ENCODE data around the gene PDE4B.
"Not testable (repeated sequence)": the region's sequence is repeated elsewhere in the genome, so short reads cannot be mapped to it uniquely, and the experiment has no call there.

Gene PDE4B

DNA sequence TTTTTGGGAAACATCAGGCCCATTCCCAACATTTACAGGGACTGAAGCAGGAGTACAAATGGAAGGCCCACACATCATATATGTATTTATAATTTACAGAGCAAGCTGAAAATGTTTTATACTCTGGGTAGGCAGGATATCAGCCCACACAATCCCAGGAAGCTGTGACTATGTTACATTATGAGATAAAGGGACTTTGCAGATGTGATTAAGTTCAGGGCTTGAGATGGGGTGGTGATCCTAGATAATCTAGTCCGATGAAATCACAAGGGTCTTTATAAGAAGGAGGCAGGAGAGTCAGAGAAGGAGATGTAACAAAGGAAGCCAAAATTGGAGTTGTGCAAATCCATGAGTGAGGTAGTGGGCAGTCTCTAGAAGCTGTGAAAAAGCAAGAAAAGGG, 160.5 kb downstream of the PDE4B start:
- no peak for DNase-seq (ENCODE audit: low read depth)

DNA sequence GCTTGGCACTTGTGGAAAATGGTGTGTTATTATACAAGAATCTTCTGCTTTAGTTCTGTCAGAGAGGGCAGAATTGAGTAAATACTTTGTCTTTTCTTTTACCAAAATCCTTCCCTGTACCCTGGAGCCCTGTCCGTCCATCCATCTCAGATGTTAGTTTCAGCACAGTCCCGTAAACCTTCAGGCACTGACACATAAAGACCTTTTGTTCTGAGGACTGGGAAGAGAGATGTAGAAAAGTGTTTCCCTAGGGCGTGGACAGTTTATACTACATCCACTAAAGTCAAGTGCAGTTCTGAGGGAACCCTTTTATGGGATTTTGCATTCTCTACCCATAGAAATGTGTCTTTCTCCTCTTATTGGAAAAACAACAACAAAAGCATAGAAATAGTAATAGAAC, 162.4 kb downstream of the PDE4B start:
- no peak for DNase-seq (ENCODE audit: low read depth)

GRCh38 chr1:65955503-65955902, 162.8 kb downstream of the PDE4B start:
- no peak for DNase-seq (ENCODE audit: low read depth)

GRCh38 chr1:65958561-65959350, 166.1 kb downstream of the PDE4B start:
- DNase-seq (ENCODE audit: low read depth) = peak; percentile 23

GRCh38 chr1:65959896-65960567, 167.3 kb downstream of the PDE4B start:
- no peak for DNase-seq (ENCODE audit: low read depth)

DNA sequence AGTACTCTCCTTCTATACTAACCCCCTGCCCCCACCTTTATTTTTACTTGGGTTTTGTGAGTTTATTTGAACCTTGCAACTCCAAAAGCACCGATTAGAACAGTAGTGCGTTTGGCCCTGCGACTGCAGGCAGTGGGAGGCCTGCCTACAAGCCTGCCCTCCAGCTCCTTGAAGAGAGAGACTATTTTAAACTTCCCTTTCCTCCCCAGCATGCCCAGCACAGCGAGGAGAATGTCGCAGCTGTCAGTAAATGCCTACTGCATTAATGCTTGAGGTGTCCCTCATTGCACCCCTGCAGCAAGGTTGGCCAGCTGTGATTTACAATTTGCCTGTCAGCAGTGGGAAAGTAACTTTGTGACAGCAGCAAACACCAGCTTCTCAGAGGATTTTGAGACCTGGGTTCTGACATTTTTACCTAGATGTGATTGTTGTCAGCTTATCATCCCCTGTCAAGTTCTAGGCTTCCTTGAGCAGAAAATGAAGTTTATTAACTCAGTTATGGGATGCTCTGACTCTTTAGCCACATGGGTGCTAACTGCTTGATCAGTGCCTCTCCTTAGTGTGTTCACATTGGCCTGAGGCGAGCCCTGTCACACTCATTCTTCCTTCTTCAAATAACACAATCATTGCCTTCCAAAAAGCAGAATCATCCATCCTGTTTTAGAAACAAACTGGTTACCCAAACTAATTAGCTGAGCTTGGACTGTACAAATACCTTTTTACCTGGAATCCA, 170.6 kb downstream of the PDE4B start:
- no peak for DNase-seq (ENCODE audit: low read depth)

DNA sequence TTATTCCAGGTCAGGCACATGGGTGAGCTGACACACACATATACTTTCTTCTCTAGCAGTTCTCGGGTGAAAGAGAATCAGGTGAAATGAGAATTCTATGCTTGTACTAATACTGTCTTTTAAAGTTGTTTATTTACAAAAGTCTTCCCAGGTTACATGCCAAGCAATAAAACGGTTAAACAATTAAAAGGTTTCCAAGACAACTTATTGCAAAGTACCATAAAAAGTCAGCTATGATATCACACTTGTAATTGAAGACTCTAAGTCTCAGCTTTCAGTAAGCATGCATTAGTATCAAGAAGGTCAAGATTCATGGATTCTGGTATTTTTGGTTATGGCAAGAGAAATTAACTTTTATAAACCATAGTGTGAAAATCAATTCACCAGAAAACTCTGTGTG, 171.4 kb downstream of the PDE4B start:
- no peak for DNase-seq (ENCODE audit: low read depth)

GRCh38 chr1:65965112-65965996, 172.7 kb downstream of the PDE4B start:
- no peak for DNase-seq (ENCODE audit: low read depth)

GRCh38 chr1:65967492-65967891, 174.8 kb downstream of the PDE4B start:
- not testable (repeated sequence) for DNase-seq (ENCODE audit: low read depth)

DNA sequence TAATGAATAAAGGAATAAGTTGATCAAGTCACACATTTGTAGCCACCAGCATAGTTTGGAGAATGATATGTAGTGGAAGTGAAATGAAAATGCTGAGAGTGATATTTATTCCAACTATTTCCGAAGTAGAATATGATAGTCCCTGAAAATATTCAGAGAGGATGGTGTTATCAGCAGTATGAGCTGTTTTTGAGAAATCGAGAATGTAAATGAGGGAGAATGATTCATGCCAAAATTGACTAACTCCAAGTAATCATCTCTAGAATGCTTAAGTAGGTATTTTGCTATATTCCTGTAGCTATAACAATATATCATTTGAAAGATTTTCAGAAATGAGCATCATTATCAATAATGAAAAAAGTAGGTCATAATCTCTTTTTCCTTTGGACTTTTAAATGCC, 178.9 kb downstream of the PDE4B start:
- no peak for DNase-seq (ENCODE audit: low read depth)

DNA sequence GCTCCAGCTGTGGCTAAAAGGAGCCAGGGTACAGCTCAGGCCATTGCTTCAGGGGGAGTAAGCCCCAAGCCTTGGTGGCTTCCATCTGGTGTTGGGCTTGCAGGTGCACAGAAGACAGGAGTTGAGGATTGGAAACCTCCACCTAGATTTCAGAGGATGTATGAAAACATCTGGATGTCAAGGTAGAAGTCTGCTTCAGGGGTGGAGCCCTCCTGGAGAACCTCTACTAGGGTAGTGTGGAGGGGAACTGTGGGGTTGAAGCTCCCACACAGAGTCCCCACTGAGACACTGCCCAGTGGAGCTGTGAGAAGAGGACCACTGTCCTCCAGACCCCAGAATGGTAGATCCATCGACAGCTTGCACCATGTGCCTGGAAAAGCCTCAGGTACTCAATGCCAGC, 183.0 kb downstream of the PDE4B start:
- DNase-seq (ENCODE audit: low read depth) = no peak

- no peak for DNase-seq (ENCODE audit: low read depth)
These were observed 186.7 kb downstream of the PDE4B start for GRCh38 chr1:65979136-65980044.

GRCh38 chr1:65980237-65980636, 187.5 kb downstream of the PDE4B start:
- no peak for DNase-seq (ENCODE audit: low read depth)

DNA sequence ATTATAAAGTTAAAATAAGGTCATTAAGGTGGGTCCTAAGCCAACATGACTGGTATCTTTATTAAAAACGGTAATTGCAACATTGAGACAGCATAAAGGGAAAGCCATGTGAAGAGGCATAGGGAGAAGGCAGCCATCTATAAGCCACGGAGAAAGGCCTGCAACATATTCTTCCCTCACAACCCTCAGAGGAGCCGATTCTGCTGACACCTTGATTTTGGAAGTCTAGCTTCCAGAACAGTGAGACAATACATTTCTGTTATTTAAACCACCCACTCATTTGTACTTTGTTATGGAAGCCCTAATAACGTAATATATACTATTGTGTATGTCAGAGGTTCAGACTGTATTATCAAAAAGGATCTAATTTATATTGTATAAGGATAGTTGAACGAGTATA, 190.8 kb downstream of the PDE4B start:
- no peak for DNase-seq (ENCODE audit: low read depth)

DNA sequence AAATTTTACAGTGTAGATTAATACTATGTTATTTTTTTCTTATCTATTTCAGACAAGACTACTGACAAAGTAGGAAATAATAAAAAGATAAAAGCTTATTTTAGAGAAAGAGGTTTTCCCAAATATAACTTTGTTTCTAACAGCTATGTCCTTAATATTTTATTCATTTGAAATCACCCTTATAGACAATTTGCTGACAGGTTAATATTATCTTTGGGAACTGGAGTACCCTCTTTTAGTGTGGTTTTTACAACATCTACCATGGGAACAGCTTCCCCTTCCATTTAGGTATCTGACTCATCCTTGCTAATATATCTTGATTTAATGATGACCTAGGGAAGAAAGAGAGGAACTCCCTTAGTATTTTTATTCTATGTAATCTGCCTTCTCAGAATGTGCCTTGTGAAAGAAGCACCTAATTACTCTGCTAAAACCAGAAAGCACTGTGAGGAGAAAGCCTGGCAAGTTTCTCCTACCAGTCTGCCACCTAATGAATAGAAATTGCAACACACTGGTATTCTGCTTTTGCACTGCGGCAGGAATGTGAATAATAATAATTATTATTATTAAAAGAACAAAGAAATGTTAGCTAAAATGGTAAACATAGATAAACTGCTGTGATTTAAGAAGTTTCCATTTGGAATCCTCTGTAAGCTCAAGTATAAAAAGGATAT, 192.8 kb downstream of the PDE4B start:
- DNase-seq (ENCODE audit: low read depth) = no peak

DNA sequence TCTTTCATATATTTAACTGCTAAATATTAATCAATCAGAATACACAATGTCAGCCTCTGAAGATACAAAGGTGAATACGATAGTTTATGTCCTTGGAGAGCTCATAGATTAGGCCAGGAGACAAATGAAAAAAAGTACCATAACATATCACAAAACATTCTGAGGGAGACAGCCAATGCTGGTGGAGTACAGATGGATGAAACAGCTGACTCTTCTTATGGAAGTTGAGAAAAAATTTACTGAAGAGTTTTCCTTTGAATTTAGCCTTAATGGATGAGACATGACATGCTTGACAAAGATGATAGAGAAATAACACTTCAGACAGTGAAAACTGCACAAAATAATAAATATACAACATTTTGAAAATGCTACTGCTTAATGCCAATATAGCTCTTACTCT, 193.5 kb downstream of the PDE4B start:
- no peak for DNase-seq (ENCODE audit: low read depth)

DNA sequence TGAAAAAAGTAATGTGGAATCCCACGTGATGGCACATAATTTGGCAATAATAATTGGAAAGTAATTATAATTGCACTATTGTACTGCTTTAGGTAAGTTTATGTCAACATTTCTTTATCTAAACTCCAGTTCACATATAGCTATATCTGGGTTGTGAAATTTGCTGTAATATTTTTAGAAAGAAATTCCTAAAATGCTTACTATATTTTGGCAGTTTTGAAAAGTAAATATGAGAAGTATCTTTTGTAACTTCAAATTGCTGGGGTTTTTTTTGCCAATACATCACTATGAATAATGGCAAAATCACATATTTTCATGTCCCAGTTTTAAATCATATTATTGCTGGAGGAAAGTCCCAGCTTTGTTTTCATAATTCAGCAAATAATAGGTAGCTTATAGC, 197.5 kb downstream of the PDE4B start:
- DNase-seq (ENCODE audit: low read depth) = no peak

DNA sequence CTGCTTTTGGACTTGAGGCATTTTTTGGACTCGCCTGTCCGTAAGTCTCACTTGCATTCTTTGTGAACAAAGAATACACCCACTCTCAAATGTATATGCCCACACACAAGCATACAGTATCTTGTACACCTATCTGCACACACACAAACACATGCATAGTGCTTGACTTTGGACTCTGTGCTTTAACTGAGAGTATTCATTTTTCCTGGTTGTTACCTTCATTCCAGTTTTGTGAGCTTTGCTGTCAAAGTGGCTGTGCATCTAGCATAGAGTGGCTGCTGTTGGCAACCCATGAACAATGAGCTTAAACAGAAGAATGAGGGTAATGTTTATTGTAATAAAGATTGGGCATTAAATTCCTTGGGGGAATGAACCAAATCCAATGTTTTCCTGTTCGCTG, 199.0 kb downstream of the PDE4B start:
- DNase-seq (ENCODE audit: low read depth) = no peak

GRCh38 chr1:65992165-65992821, 199.6 kb downstream of the PDE4B start:
- no peak for DNase-seq (ENCODE audit: low read depth)

DNA sequence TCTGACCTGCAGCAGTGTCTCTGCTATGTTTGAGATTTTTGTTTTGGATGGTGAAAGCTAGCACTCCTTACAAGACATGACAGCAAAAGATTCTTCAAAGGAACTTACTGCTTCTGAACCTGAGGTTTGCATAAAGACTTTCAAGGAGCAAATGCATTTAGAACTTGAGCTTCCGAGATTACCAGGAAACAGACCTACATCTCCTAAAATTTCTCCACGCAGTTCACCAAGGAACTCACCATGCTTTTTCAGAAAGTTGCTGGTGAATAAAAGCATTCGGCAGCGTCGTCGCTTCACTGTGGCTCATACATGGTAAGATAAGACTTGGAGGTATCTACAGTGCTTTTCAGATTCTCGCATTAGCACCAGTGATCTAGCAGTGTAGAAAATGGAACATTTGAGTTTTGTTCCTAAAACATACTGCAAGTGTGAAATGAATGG, 200.2 kb downstream of the PDE4B start:
- DNase-seq (ENCODE audit: low read depth) = no peak

All from GM04504 (cell line).